IMR-90 (cell line): ENCODE results near the gene LIMS2. TPM values are rescaled to one million over a fixed set of nuclear protein-coding genes. Genes with fewer than 3 reads are reported as not detected.

ENCODE experiments used
- ATAC-seq: fragments of 200-7000 bp; cut with Tn5 transposase; 2 replicates; pipeline ENCODE4 v1.9.1; 2020; ENCODE audit warnings: low read depth, mild to moderate bottlenecking, moderate library complexity
- BruUV-seq: library from RNA; stranded (reverse); fragments of 400-500 nt; replicated peaks from 2 replicates; lab custom pipeline; 2021; lab: Mats Ljungman, UMichigan
- CTCF ChIA-PET: fragments of 300-600 bp; formaldehyde crosslinking; extraction: SDS; loops from one replicate; lab custom pipeline; 2021; ENCODE audit warnings: antibody characterized with exemption; lab: Yijun Ruan, JAX
- POLR2A ChIA-PET: fragments of 300-600 bp; sonication (Branson Sonifier 250); formaldehyde crosslinking; loops from one replicate; lab custom pipeline; 2022; ENCODE audit warnings: antibody characterized with exemption; ENCODE audit not compliant: unreplicated experiment; lab: Charles Lee
- DNase-seq: peaks from one replicate; pipeline ENCODE4 v3.0.0; 2013
- H2AFZ ChIP-seq: replicated peaks from 2 replicates; pipeline ENCODE3; 2013; ENCODE audit warnings: low read length, mild to moderate bottlenecking; ENCODE audit not compliant: poor library complexity
- H2AK5ac ChIP-seq: 2 replicates; pipeline ENCODE4 v1.6.1; 2013; ENCODE audit warnings: low read depth, low read length, inconsistent platforms
- H2AK9ac ChIP-seq: replicated peaks from 2 replicates; pipeline ENCODE3; 2013; ENCODE audit warnings: mild to moderate bottlenecking, low read depth, low read length, moderate library complexity; ENCODE audit not compliant: poor library complexity
- H2BK120ac ChIP-seq: 2 replicates; pipeline ENCODE4 v1.6.1; 2013; ENCODE audit warnings: low read depth, low read length, inconsistent platforms
- H2BK15ac ChIP-seq: 3 replicates; pipeline ENCODE4 v1.6.1; 2013; ENCODE audit warnings: low read depth, low read length, inconsistent platforms
- H2BK20ac ChIP-seq: 2 replicates; pipeline ENCODE4 v1.6.1; 2013; ENCODE audit warnings: low read depth, mild to moderate bottlenecking, inconsistent platforms, low read length, moderate library complexity
- H2BK5ac ChIP-seq: 2 replicates; pipeline ENCODE4 v1.6.1; 2013; ENCODE audit warnings: mild to moderate bottlenecking, low read depth, low read length, inconsistent platforms; ENCODE audit not compliant: poor library complexity, severe bottlenecking
- H3K14ac ChIP-seq: replicated peaks from 2 replicates; pipeline ENCODE4 v1.6.1; 2013; ENCODE audit warnings: low read depth, low read length, inconsistent platforms
- H3K18ac ChIP-seq: 2 replicates; pipeline ENCODE4 v1.6.1; 2013; ENCODE audit warnings: low read depth, low read length, control low read depth
- H3K23ac ChIP-seq: 2 replicates; pipeline ENCODE4 v1.6.1; 2013; ENCODE audit warnings: low read depth, low read length, inconsistent platforms
- H3K27ac ChIP-seq: 2 replicates; pipeline ENCODE4 v1.5.1; 2013; ENCODE audit warnings: mild to moderate bottlenecking, control low read depth, low read length; ENCODE audit not compliant: insufficient read depth
- H3K27me3 ChIP-seq: 2 replicates; pipeline ENCODE4 v1.6.1; 2013; ENCODE audit warnings: low read length; ENCODE audit not compliant: control insufficient read depth, insufficient read depth
- H3K36me3 ChIP-seq: 2 replicates; pipeline ENCODE4 v1.6.1; 2013; ENCODE audit warnings: low read length, mixed read lengths; ENCODE audit not compliant: control insufficient read depth, insufficient read depth
- H3K4ac ChIP-seq: 2 replicates; pipeline ENCODE4 v1.6.1; 2013; ENCODE audit warnings: low read depth, low read length, inconsistent platforms
- H3K4me1 ChIP-seq: 2 replicates; pipeline ENCODE4 v1.6.1; 2013; ENCODE audit warnings: low read length, mixed read lengths; ENCODE audit not compliant: control insufficient read depth, insufficient read depth
- H3K4me2 ChIP-seq: 2 replicates; pipeline ENCODE4 v1.6.1; 2013; ENCODE audit warnings: low read depth, mild to moderate bottlenecking, control low read depth, low read length, moderate library complexity
- H3K4me3 ChIP-seq: 2 replicates; pipeline ENCODE4 v1.5.1; 2013; ENCODE audit warnings: low read depth, mild to moderate bottlenecking, control low read depth, low read length, moderate library complexity; ENCODE audit not compliant: insufficient read depth
- H3K56ac ChIP-seq: 2 replicates; pipeline ENCODE4 v1.6.1; 2013; ENCODE audit warnings: low read length, inconsistent platforms; ENCODE audit not compliant: insufficient read depth; ENCODE audit errors: extremely low read depth
- H3K79me1 ChIP-seq, 2 experiments: 2 replicates each; pipeline ENCODE4 v1.6.1; 2013; ENCODE audit warnings: low read length in 2 of 2, inconsistent platforms in 1 of 2, low read depth in 1 of 2
- H3K9ac ChIP-seq: 2 replicates; pipeline ENCODE4 v1.6.1; 2013; ENCODE audit warnings: low read depth, low read length, control low read depth
- H3K9me1 ChIP-seq: 2 replicates; pipeline ENCODE4 v1.6.1; 2013; ENCODE audit warnings: low read length, inconsistent platforms; ENCODE audit not compliant: insufficient read depth
- H3K9me3 ChIP-seq: 2 replicates; pipeline ENCODE4 v1.6.1; 2013; ENCODE audit warnings: low read length; ENCODE audit not compliant: control insufficient read depth, insufficient read depth
- H4K20me1 ChIP-seq: 2 replicates; pipeline ENCODE4 v1.6.1; 2013; ENCODE audit warnings: low read length, inconsistent platforms; ENCODE audit not compliant: insufficient read depth
- H4K5ac ChIP-seq: 2 replicates; pipeline ENCODE4 v1.6.1; 2013; ENCODE audit warnings: mild to moderate bottlenecking, low read depth, low read length, control low read depth
- H4K8ac ChIP-seq, 2 experiments: 2 replicates each; pipeline ENCODE4 v1.6.1; 2013; ENCODE audit warnings: low read depth in 2 of 2, low read length in 2 of 2, control low read depth in 1 of 2, inconsistent platforms in 1 of 2
- H4K91ac ChIP-seq: 2 replicates; pipeline ENCODE4 v1.6.1; 2013; ENCODE audit warnings: low read depth, low read length, inconsistent platforms; ENCODE audit not compliant: insufficient read depth
- BHLHE40 ChIP-seq: fragments of 150-350 bp; IDR thresholded peaks from 2 replicates; pipeline ENCODE4 v1.6.1; 2016; ENCODE audit warnings: mild to moderate bottlenecking, low read depth, low read length
- CEBPB ChIP-seq: IDR thresholded peaks from 2 replicates; pipeline ENCODE4 v1.6.1; 2012; ENCODE audit warnings: low read depth, low read length, improper control_type of control experiment
- CHD1 ChIP-seq: IDR thresholded peaks from 2 replicates; pipeline ENCODE4 v1.6.1; 2012; ENCODE audit warnings: low read depth, low read length, improper control_type of control experiment
- ELK1 ChIP-seq: fragments of 150-350 bp; IDR thresholded peaks from 2 replicates; pipeline ENCODE4 v1.6.1; 2016; ENCODE audit warnings: low read depth, mild to moderate bottlenecking, low read length, moderate library complexity, borderline replicate concordance
- FOS ChIP-seq: fragments of 150-350 bp; IDR thresholded peaks from 2 replicates; pipeline ENCODE4 v1.6.1; 2016; ENCODE audit warnings: low read depth, low read length
- MAZ ChIP-seq: IDR thresholded peaks from 2 replicates; pipeline ENCODE4 v1.6.1; 2012; ENCODE audit warnings: low read depth, mild to moderate bottlenecking, low read length, improper control_type of control experiment, moderate library complexity, borderline replicate concordance
- MXI1 ChIP-seq: IDR thresholded peaks from 2 replicates; pipeline ENCODE4 v1.6.1; 2012; ENCODE audit warnings: low read depth, mild to moderate bottlenecking, low read length, moderate library complexity, borderline replicate concordance
- RAD21 ChIP-seq: IDR thresholded peaks from 2 replicates; pipeline ENCODE4 v1.6.1; 2012; ENCODE audit warnings: low read length, improper control_type of control experiment
- RCOR1 ChIP-seq: IDR thresholded peaks from 2 replicates; pipeline ENCODE4 v1.6.1; 2012; ENCODE audit warnings: mild to moderate bottlenecking, low read length, improper control_type of control experiment; ENCODE audit not compliant: insufficient replicate concordance
- RFX5 ChIP-seq: IDR thresholded peaks from 2 replicates; pipeline ENCODE4 v1.8.0; 2012; ENCODE audit warnings: low read depth, mild to moderate bottlenecking, low read length, moderate library complexity
- USF2 ChIP-seq: fragments of 150-350 bp; IDR thresholded peaks from 2 replicates; pipeline ENCODE4 v1.6.1; 2017; ENCODE audit warnings: mild to moderate bottlenecking, antibody characterized with exemption, low read length, low read depth
- WGBS, 2 experiments: methylation state at CpG; one replicate each; pipeline versions ENCODE4 v1.1.5 to v1.1.7; 2013; ENCODE audit warnings: missing lambda C conversion rate in 2 of 2; ENCODE audit not compliant: insufficient read length in 1 of 2; ENCODE audit errors: extremely low coverage in 2 of 2; 5-methylcytosine and 5-hydroxymethylcytosine counted together
- dilution Hi-C: fragments of 300-500 bp; cut with HindIII; formaldehyde crosslinking; loops from one replicate; pipeline ENCODE4 v1.14.3; 2018; ENCODE audit warnings: low sequenced_read_pairs; ENCODE audit not compliant: unreplicated experiment
- in situ Hi-C: fragments of 300-500 bp; cut with MboI; formaldehyde crosslinking; loops from 3 replicates; pipeline ENCODE4 v1.14.3; 2019; ENCODE audit warnings: low sequenced_read_pairs, inconsistent platforms, mixed read lengths
- intact Hi-C: fragments of 100-400 bp; cut with micrococcal nuclease; formaldehyde crosslinking; loops from 2 replicates; pipeline ENCODE4 v1.10.0; 2022
- polyA plus RNA-seq, 3 experiments: library from polyadenylated mRNA; depleted of rRNA; stranded (reverse); fragments of >200 nt; gene quantifications; 2 replicates each; pipeline ENCODE4 v1.2.3, GENCODE V29; 2012; ENCODE audit warnings: low replicate concordance in 1 of 3
- total RNA-seq: library from RNA; depleted of rRNA; stranded (reverse); fragments of >200 nt; gene quantifications from 2 replicates; pipeline ENCODE4 v1.2.3, GENCODE V29; 2012

LIMS2 gene
- total and polyA plus RNA-seq, 2 of the 4 experiments (the other 2 are of a cell fraction), result 1.3 to 18.8 TPM

DNA sequence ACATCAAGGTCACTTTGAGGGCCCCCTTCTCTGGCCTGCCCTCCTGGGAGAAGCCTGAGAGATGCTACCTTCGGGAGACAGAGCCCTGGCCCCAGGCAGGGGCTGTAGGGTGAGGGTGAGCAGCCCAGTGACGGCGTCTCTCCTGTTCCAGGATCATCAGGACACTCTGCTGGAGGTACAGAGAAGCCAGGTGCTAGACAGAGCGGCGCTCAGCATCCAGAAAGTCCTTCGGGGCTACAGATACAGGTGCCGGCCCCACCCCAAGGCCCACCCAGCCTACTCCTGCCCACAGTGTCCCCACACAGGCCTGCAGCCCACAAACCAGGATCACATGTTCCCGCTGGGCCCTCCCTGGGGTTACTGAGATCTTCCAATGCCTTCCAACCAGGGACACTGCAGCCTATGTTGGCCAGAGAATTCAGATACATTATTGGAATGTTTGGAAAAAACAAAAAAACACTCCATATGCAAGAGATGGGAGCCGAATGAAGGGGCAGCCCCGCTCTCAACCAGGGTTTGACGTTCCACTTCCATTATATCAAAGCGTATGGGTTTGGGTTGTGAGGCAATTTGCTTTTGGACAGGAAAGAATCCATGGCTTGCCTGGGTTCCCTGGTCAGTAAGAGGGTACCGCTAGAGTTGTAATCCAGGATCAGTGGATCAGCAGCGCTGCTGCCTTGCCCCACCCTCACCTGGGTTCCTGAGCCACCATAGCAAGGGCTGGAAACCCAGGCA is 78.9 kb downstream of the LIMS2 start (continued):
- no peak for TF ChIP-seq MAZ

- no TSS peak for BruUV-seq
- Histone ChIP-seq H2AFZ (peak overlapping the region; percentile 61), H3K14ac (no peak overlapping the region), H3K36me3 (no peaks in the 10 kb centered on the region), H2BK120ac (no peak overlapping the region), H3K9me3 (peaks cover 2% of the 10 kb centered on the region; the same call in 1 of the 2 replicates), H3K79me1 (no peaks in the 10 kb centered on the region), H2BK15ac (no peak overlapping the region), H3K4me2 (no peak overlapping the region), H3K18ac (no peak overlapping the region), H2BK20ac (no peak overlapping the region), H4K8ac (no peak overlapping the region), H2AK9ac (peak overlapping the region; percentile 55), H3K4ac (no peak overlapping the region), H2BK5ac (no peak overlapping the region), H3K4me3 (no peak overlapping the region), H3K9ac (no peak overlapping the region), H4K91ac (no peak overlapping the region), H3K27me3 (no peaks in the 10 kb centered on the region), H3K56ac (no peak overlapping the region), H2AK5ac (no peak overlapping the region; the same call in 1 of the 2 replicates), H4K5ac (no peak overlapping the region), H3K4me1 (peaks cover 2% of the 10 kb centered on the region; the same call in 1 of the 2 replicates), H3K23ac (no peak overlapping the region), H3K27ac (no peak overlapping the region), H3K9me1 (no peaks in the 10 kb centered on the region), H4K20me1 (no peaks in the 10 kb centered on the region)
- TF ChIP-seq RAD21 (no peak), USF2 (no peak), CEBPB (no peak), ELK1 (no peak), RFX5 (no peak), MXI1 (no peak), RCOR1 (no peak), MAZ (no peak), CHD1 (no peak), BHLHE40 (no peak), FOS (no peak)
- DNase-seq, result no peak
- no peak for ATAC-seq
- no CpG with 5 or more reads among the region's 10 CpGs for WGBS, 2 experiments
- dilution Hi-C loops (no loop called here), in situ Hi-C loops (no loop called here), intact Hi-C loops (no loop called here)
- POLR2A ChIA-PET, result no interaction called here
- CTCF ChIA-PET, result no interaction called here
Measured at GRCh38 chr2:127594116-127594591, 81.2 kb downstream of the LIMS2 start.
